Heart right ventricle (tissue), 16 donors: ENCODE data around the gene KCNK10. TPM values are rescaled to one million over a fixed set of nuclear protein-coding genes. Genes with fewer than 3 reads are reported as not detected.

Experiments
- ATAC-seq, 8 donors: fragments of 200-7000 bp; cut with Tn5 transposase; one replicate each; pipeline ENCODE4 v1.9.1; 2020; ENCODE audit warnings: mild to moderate bottlenecking in 8 of 8, moderate library complexity in 8 of 8, moderate number of reproducible peaks in 1 of 8
- DNase-seq, 2 donors: peaks; one replicate each; pipeline ENCODE4 v3.0.0-alpha.2; 2020
- H3K27ac ChIP-seq, 10 donors: fragments of 200-600 bp; sonication (generic) in 2 of 10; one replicate each; pipeline versions ENCODE4 v1.5.0 to v1.8.0; 2020 to 2022; ENCODE audit warnings: mild to moderate bottlenecking in 3 of 10
- H3K27me3 ChIP-seq, 7 donors: fragments of 200-600 bp; one replicate each; pipeline ENCODE4 v1.8.0; 2021 to 2022; ENCODE audit warnings: mild to moderate bottlenecking in 2 of 7
- H3K36me3 ChIP-seq, 9 donors: fragments of 200-600 bp; sonication (generic) in 1 of 9; one replicate each; pipeline versions ENCODE4 v1.5.0 to v1.8.0; 2020 to 2022; ENCODE audit warnings: mild to moderate bottlenecking in 2 of 9
- H3K4me1 ChIP-seq, 9 donors: fragments of 200-600 bp; sonication (generic) in 1 of 9; one replicate each; pipeline versions ENCODE4 v1.5.0 to v1.8.0; 2020 to 2022; ENCODE audit warnings: mild to moderate bottlenecking in 4 of 9
- H3K4me3 ChIP-seq, 10 donors: fragments of 200-600 bp; sonication (generic) in 2 of 10; one replicate each; pipeline versions ENCODE4 v1.5.0 to v1.8.0; 2020 to 2022; ENCODE audit warnings: mild to moderate bottlenecking in 7 of 10, moderate library complexity in 2 of 10
- H3K9me3 ChIP-seq, 11 donors: fragments of 200-600 bp in 10 of 11; sonication (generic) in 2 of 11; one replicate each; pipeline versions ENCODE4 v1.5.0 to v1.8.0; 2013 to 2022; ENCODE audit warnings: mild to moderate bottlenecking in 2 of 11, control low read depth in 1 of 11, moderate library complexity in 1 of 11
- WGBS, 2 donors: extraction: QIAGEN DNeasy Blood & Tissue Kit; methylation state at CpG; one replicate each; pipeline ENCODE4 v1.1.7; 2013; ENCODE audit warnings: inconsistent platforms in 1 of 2; 5-methylcytosine and 5-hydroxymethylcytosine counted together
- intact Hi-C, 10 donors: fragments of 100-400 bp; cut with DNase I; formaldehyde crosslinking; loops; one replicate each; pipeline versions ENCODE4 v1.11.1 to v1.14.2; 2022
- polyA plus RNA-seq, 2 donors: library from polyadenylated mRNA; stranded (reverse); fragments of 200-250 nt; gene quantifications; one replicate each; pipeline ENCODE4 v1.2.3, GENCODE V29; 2013
- total RNA-seq, 10 donors: library from RNA; stranded (reverse); fragmentation: NEBNext Ultra II Directional in 3 of 10; extraction: Animal tissue kit (Norgen Biotek cat#: 25700) in 3 of 10; gene quantifications; one replicate each; pipeline versions ENCODE4 v1.2.1 to v1.2.4, GENCODE V29; 2021 to 2023
- TF ChIP-seq, protein P1 (sequence below), 9 donors: fragments of 200-600 bp; sonication (generic) in 2 of 9; IDR thresholded peaks; one replicate each; pipeline versions ENCODE4 v1.5.0 to v1.8.0; 2021 to 2022; ENCODE audit warnings: antibody characterized with exemption in 9 of 9, mild to moderate bottlenecking in 5 of 9, moderate library complexity in 1 of 9
- donor health status: Arrhythmogenic right ventricular cardiomyopathy.
- donor health status: ischemic (EF 13 %, LVEDD 7.1; RV severe dilation, severe dysfunction).
- donor health status: healthy with polysubstance abuse.
- donor health status: DM: no; HTN: yes; CAD: no.
- donor health status: DM: no; HTN: no; CAD: no.
- donor health status: ischemic (EF 25% LVEDD 6.9; RV normal size, moderate dysfunction).
- donor health status: ischemic (EF 25% LVEDD 5.7; RV mildly dilated, moderate dysfunction).
- donor health status: healthy.
- donor health status: DM: yes; HTN: yes; CAD: no.
- donor health status: Ischemic cardiomyopathy.
- donor health status: ischemic (EF 35%, LVEDD 5.7; RV mildly dilated, moderate dysfunction).
- donor health status: nonischemic (EF 11% LVEDD 7.7; RV severe dilation, severe dysfunction).
- donor health status: DM: yes; HTN: yes; CAD: no.
- donor health status: PGD.
- donor health status: ischemic (EF 29% LVEDD 5.4; RV normal size, mild dysfunction).
- donor health status: nonischemic (EF 23%, LVEDD 6.1; RV moderate dilation, normal function).

The KCNK10 gene
- total and polyA plus RNA-seq, 12 donors = 0.01 to 0.21 (median 0.11) TPM; not detected in 9

DNA sequence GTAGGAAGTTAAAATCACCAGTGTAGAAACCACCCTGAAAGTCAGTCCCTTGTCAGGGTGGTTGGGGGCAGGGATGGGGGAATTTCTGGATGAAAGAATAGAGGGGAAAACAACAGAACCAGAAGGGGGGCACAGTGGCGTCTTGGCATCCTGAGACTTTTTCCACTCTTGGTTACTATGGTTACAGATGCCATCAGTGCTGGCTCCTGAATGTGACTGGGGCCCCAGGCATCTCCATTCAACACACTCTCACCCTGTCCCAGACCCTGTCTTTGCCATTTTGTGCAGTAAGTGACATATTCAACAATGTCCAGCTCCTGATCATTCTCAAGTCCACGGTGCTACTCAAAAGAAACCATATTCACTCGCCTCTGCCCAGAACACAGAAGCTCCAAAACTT lies 11.3 kb downstream of the KCNK10 start:
- no peak overlapping the region for H3K27ac ChIP-seq

DNA sequence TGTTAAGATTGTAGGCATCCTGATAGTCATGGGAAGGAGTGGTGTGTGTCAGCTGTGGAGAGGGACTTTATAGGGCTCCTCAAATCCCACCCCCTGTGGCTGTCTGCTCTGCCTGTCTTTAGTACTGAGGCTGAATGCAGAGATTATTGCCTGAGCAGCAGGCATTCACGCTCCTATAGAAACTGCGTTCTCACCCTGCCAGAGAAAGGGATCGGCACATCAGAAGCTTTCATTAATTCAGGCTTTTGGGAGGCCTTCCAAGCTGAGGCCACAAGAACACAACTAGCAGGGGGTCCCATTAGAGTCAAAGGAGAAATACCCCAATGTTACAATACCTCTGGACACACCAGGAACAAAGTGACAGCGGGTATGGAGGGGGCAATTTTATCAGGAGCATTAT lies 12.6 kb downstream of the KCNK10 start:
- intact Hi-C loops = no loop called here
- peaks cover 0 to 12% (median 0%) of the 10 kb centered on the region in 11 donors for H3K9me3 ChIP-seq
- TF ChIP-seq, protein P1, sequence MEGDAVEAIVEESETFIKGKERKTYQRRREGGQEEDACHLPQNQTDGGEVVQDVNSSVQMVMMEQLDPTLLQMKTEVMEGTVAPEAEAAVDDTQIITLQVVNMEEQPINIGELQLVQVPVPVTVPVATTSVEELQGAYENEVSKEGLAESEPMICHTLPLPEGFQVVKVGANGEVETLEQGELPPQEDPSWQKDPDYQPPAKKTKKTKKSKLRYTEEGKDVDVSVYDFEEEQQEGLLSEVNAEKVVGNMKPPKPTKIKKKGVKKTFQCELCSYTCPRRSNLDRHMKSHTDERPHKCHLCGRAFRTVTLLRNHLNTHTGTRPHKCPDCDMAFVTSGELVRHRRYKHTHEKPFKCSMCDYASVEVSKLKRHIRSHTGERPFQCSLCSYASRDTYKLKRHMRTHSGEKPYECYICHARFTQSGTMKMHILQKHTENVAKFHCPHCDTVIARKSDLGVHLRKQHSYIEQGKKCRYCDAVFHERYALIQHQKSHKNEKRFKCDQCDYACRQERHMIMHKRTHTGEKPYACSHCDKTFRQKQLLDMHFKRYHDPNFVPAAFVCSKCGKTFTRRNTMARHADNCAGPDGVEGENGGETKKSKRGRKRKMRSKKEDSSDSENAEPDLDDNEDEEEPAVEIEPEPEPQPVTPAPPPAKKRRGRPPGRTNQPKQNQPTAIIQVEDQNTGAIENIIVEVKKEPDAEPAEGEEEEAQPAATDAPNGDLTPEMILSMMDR (IDR thresholded peaks at IDR 0.05) = no peak
- DNase-seq = no peak
- no peaks in the 10 kb centered on the region for H3K4me1 ChIP-seq
- H3K36me3 ChIP-seq = no peaks in the 10 kb centered on the region
- no peak overlapping the region for H3K4me3 ChIP-seq
- no peak for ATAC-seq
- H3K27ac ChIP-seq = no peak overlapping the region
- peaks cover 0 to 12% (median 4%) of the 10 kb centered on the region in 7 donors for H3K27me3 ChIP-seq
- WGBS, 2 donors = 47 to 48% methylated on average over 4 of the region's 4 CpGs

More for the DNA sequence above, 11.3 kb downstream of the KCNK10 start:
- Histone ChIP-seq H3K9me3 (peaks cover 0 to 12% (median 0%) of the 10 kb centered on the region in 11 donors), H3K36me3 (no peaks in the 10 kb centered on the region), H3K4me1 (no peaks in the 10 kb centered on the region), H3K27me3 (peaks cover 0 to 19% (median 13%) of the 10 kb centered on the region in 7 donors), H3K4me3 (no peak overlapping the region)
- intact Hi-C loops = no loop called here
- DNase-seq (no peak), ATAC-seq (no peak)
- WGBS, 2 donors = 67 to 82% methylated on average over 3 of the region's 3 CpGs
- TF ChIP-seq, protein P1 (IDR thresholded peaks at IDR 0.05) = no peak

DNA sequence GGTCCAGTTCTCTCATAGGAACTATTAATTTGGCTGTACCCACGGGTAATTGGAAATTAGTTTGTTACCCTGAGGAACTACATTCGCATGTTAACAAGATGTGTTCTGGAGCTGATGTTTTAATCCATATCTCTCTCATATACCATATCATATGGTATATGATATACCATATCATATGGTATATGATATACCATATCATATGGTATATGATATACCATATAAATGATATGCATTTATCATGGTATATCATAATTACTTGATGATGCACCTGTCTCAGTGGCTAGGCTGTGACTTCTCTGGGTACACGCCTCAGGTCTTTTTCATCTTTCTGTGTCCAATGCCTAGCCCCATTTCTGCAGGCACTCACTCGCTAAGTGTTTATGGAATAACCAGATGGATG lies 13.0 kb downstream of the KCNK10 start:
- DNase-seq = no peak
- peaks cover 0 to 10% (median 3%) of the 10 kb centered on the region in 7 donors for H3K27me3 ChIP-seq
- H3K27ac ChIP-seq = no peak overlapping the region
- no peaks in the 10 kb centered on the region for H3K36me3 ChIP-seq
- H3K4me1 ChIP-seq = no peaks in the 10 kb centered on the region
- peaks cover 0 to 12% (median 0%) of the 10 kb centered on the region in 11 donors for H3K9me3 ChIP-seq
- no peak for ATAC-seq
- 81 to 91% methylated on average over 4 of the region's 4 CpGs for WGBS, 2 donors
- intact Hi-C loops = no loop called here
- no peak overlapping the region for H3K4me3 ChIP-seq
- TF ChIP-seq, protein P1 (IDR thresholded peaks at IDR 0.05) = no peak

DNA sequence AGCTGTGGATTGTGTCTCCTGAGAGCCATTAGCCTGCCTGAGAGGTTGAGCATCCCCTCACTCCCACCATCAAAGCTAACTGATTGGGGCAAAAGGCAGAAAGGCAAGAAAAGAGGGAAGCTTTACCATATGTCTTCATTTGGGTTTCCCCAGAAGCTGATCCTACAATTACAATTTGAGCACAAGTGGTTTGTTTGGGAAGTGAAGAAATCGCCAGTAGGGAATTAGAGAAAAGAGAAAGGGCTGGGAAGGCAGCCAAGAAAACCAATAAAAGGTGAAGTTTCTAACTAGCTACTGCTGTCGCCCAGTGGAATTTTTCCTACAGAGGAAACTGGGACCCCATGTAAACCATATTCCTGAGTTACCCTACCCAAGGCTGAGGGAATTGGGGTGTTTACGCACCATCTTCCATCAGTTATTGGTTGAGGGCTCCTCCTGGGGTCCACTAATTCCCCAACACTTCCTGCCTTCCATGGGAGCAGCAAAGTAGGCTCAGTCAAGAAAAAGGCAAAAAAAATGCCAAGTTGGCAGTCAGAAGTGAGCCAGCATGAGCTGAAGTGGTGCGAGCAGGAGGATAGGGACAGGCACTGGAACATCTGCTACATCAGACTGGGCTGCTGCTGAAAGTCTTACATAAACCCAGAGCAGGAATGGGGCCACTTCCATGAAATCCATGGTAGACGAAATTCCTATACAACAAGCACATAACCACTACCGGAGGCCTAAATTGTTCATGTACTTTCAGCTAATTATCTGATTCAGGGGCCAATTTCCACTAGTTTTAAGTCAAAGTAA lies 17.3 kb downstream of the KCNK10 start:
- H3K36me3 ChIP-seq = no peaks in the 10 kb centered on the region
- no peaks in the 10 kb centered on the region for H3K4me1 ChIP-seq
- H3K27ac ChIP-seq = no peak overlapping the region
- no peak for DNase-seq
- TF ChIP-seq, protein P1 (IDR thresholded peaks at IDR 0.05) = no peak
- WGBS, 2 donors = 75 to 76% methylated on average over 6 of the region's 6 CpGs
- intact Hi-C loops = no loop called here
- H3K27me3 ChIP-seq = peaks cover 0 to 4% (median 0%) of the 10 kb centered on the region in 7 donors
- H3K9me3 ChIP-seq = no peaks in the 10 kb centered on the region
- H3K4me3 ChIP-seq = no peak overlapping the region
- no peak for ATAC-seq
